GM19193 (cell line): ENCODE data around the gene MTRF1.
A peak's percentile ranks its signal among the peaks of the same experiment; 100 is the strongest.

ENCODE experiments used
- POLR2A ChIP-seq: IDR thresholded peaks from 4 replicates; pipeline ENCODE4 v1.6.1; 2011; ENCODE audit not compliant: insufficient read depth, insufficient read length; ENCODE audit errors: extremely low read depth

MTRF1 gene

GRCh38 chr13:41213316-41213715 lies 50.1 kb downstream of the MTRF1 start:
- no peak for TF ChIP-seq POLR2A

- TF ChIP-seq POLR2A = no peak
These were observed 50.5 kb downstream of the MTRF1 start for GRCh38 chr13:41212881-41213280.

GRCh38 chr13:41211062-41211461 lies 52.3 kb downstream of the MTRF1 start:
- no peak for TF ChIP-seq POLR2A

GRCh38 chr13:41206467-41206866 lies 56.9 kb downstream of the MTRF1 start:
- TF ChIP-seq POLR2A = no peak

- TF ChIP-seq POLR2A = no peak
These were observed 59.6 kb downstream of the MTRF1 start for GRCh38 chr13:41203810-41204209.

GRCh38 chr13:41200126-41200525 lies 63.2 kb downstream of the MTRF1 start:
- no peak for TF ChIP-seq POLR2A

- TF ChIP-seq POLR2A = no peak
These were observed 63.9 kb downstream of the MTRF1 start for GRCh38 chr13:41199526-41199925.

GRCh38 chr13:41199079-41199478 lies 64.3 kb downstream of the MTRF1 start:
- no peak for TF ChIP-seq POLR2A

GRCh38 chr13:41196620-41197019 lies 66.8 kb downstream of the MTRF1 start:
- TF ChIP-seq POLR2A = no peak

GRCh38 chr13:41196011-41196410 lies 67.4 kb downstream of the MTRF1 start:
- TF ChIP-seq POLR2A = no peak

- peak; percentile 79 for TF ChIP-seq POLR2A
These were observed 69.2 kb downstream of the MTRF1 start, which contains the start of gene KBTBD7 for GRCh38 chr13:41193919-41194824. KBTBD7 (minus strand) TSS chr13:41194569; CDS start chr13:41194257, 312 bp downstream.

- TF ChIP-seq POLR2A = no peak
These were observed 69.9 kb downstream of the MTRF1 start for GRCh38 chr13:41193469-41193868.

- TF ChIP-seq POLR2A = no peak
These were observed 74.8 kb downstream of the MTRF1 start for GRCh38 chr13:41188584-41188983.

GRCh38 chr13:41186481-41186880 lies 76.9 kb downstream of the MTRF1 start:
- TF ChIP-seq POLR2A = no peak

- no peak for TF ChIP-seq POLR2A
These were observed 81.1 kb downstream of the MTRF1 start for GRCh38 chr13:41182231-41182630.

- TF ChIP-seq POLR2A = no peak
These were observed 83.7 kb downstream of the MTRF1 start for GRCh38 chr13:41179593-41180250.
